Testis (tissue), 2 donors: ENCODE results near the gene GAA.

Experiments
- CTCF ChIP-seq, 3 experiments: fragments of 450-650 bp in 2 of 3; fragments of 200-600 bp in 1 of 3; sonication (generic) in 1 of 3; IDR thresholded peaks; one replicate each; pipeline ENCODE4 v1.5.1; 2016 to 2019; ENCODE audit warnings: antibody characterized with exemption in 3 of 3, mild to moderate bottlenecking in 2 of 3, moderate library complexity in 1 of 3
- POLR2A ChIP-seq: fragments of 450-650 bp; IDR thresholded peaks from one replicate; pipeline ENCODE4 v1.6.1; 2017; ENCODE audit warnings: antibody characterized with exemption, mild to moderate bottlenecking, moderate library complexity

GRCh38 chr17:80102664-80103448 lies 1.5 kb downstream of the GAA start:
- no peak for TF ChIP-seq CTCF (IDR thresholded peaks at IDR 0.05)
- no peak for TF ChIP-seq POLR2A
